Measurements from ENCODE around the gene ULK2. TPM values are rescaled to one million over a fixed set of nuclear protein-coding genes. Genes with fewer than 3 reads are reported as not detected.

The ULK2 gene
- total RNA-seq, 1 experiment from 2014 or later: 12.7 TPM

GRCh38 chr17:19737305-19738072 is 130.2 kb downstream of the ULK2 start:
- Histone ChIP-seq H3K4me1 (ENCODE audit: control insufficient read depth in 1 of 2, insufficient read depth in 2 of 2, low read length in 2 of 2) (no peaks in the 10 kb centered on the region), H3K9me2 (ENCODE audit: insufficient read depth) (no peaks in the 10 kb centered on the region), H3K9ac (ENCODE audit: low read length) (no peak overlapping the region), H3K27ac (ENCODE audit: low read depth, low read length) (no peak overlapping the region), H3K79me2 (ENCODE audit: insufficient read depth, low read length) (no peaks in the 10 kb centered on the region), H4K20me1 (ENCODE audit: insufficient read depth) (no peaks in the 10 kb centered on the region), H2AFZ (ENCODE audit: low read depth, low read length, poor library complexity, severe bottlenecking) (no peak overlapping the region), H3K9me3 (ENCODE audit: control insufficient read depth in 1 of 2, insufficient read depth in 1 of 2, low read depth in 1 of 2, low read length in 2 of 2) (no peaks in the 10 kb centered on the region), H3K27me3 (ENCODE audit: insufficient read depth, low read length) (no peaks in the 10 kb centered on the region), H3K36me3 (ENCODE audit: control insufficient read depth in 1 of 2, insufficient read depth in 2 of 2, low read length in 2 of 2) (no peaks in the 10 kb centered on the region), H3K4me3 (replicated peaks in 1 of 2; ENCODE audit: low read depth in 1 of 2, low read length in 2 of 2) (no peak overlapping the region), H3K4me2 (ENCODE audit: low read length) (no peak overlapping the region)
- ATAC-seq (no peak), DNase-seq (ENCODE audit: low read depth, low spot score) (no peak)
- BruUV-seq (replicated peaks): no TSS peak
- POLR2A ChIA-PET: no interaction called here
- TF ChIP-seq JUND (IDR thresholded peaks at IDR 0.05): no peak
- no peak for TF ChIP-seq ZBTB33 (IDR thresholded peaks at IDR 0.05; ENCODE audit: extremely low read depth, insufficient replicate concordance, low read length)
- no peak for TF ChIP-seq EZH2 (IDR thresholded peaks at IDR 0.05)
- intact Hi-C loops (cut with micrococcal nuclease): no loop called here
- CTCF ChIA-PET: no interaction called here
- RAD21 ChIA-PET (ENCODE audit: low non-redundant PET in 1 of 2, low total read pairs in 2 of 2, uncharacterized antibody in 2 of 2, unreplicated experiment in 2 of 2): no interaction called here

GRCh38 chr17:19736071-19736470 is 131.7 kb downstream of the ULK2 start:
- POLR2A ChIA-PET: no interaction called here
- Histone ChIP-seq H3K79me2 (ENCODE audit: insufficient read depth, low read length) (no peaks in the 10 kb centered on the region), H3K27ac (ENCODE audit: low read depth, low read length) (no peak overlapping the region), H3K9ac (ENCODE audit: low read length) (no peak overlapping the region), H3K9me2 (ENCODE audit: insufficient read depth) (no peaks in the 10 kb centered on the region), H3K4me1 (ENCODE audit: control insufficient read depth in 1 of 2, insufficient read depth in 2 of 2, low read length in 2 of 2) (no peaks in the 10 kb centered on the region), H3K36me3 (ENCODE audit: control insufficient read depth in 1 of 2, insufficient read depth in 2 of 2, low read length in 2 of 2) (no peaks in the 10 kb centered on the region), H3K27me3 (ENCODE audit: insufficient read depth, low read length) (no peaks in the 10 kb centered on the region), H3K4me2 (ENCODE audit: low read length) (no peak overlapping the region), H3K9me3 (ENCODE audit: control insufficient read depth in 1 of 2, insufficient read depth in 1 of 2, low read depth in 1 of 2, low read length in 2 of 2) (no peaks in the 10 kb centered on the region), H4K20me1 (ENCODE audit: insufficient read depth) (no peaks in the 10 kb centered on the region), H2AFZ (ENCODE audit: low read depth, low read length, poor library complexity, severe bottlenecking) (no peak overlapping the region), H3K4me3 (replicated peaks in 1 of 2; ENCODE audit: low read depth in 1 of 2, low read length in 2 of 2) (no peak overlapping the region)
- DNase-seq (ENCODE audit: low read depth, low spot score): no peak
- intact Hi-C loops (cut with micrococcal nuclease): no loop called here
- TF ChIP-seq TCF7L2 (IDR thresholded peaks at IDR 0.05; ENCODE audit: borderline replicate concordance, extremely low read depth, insufficient read depth, insufficient read length) (no peak), EGR1 (IDR thresholded peaks at IDR 0.05; ENCODE audit: low read depth) (no peak), YY1 (IDR thresholded peaks at IDR 0.05; ENCODE audit: extremely low read depth, insufficient replicate concordance, low read depth, low read length) (no peak), POLR2AphosphoS5 (IDR thresholded peaks at IDR 0.05; ENCODE audit: low read depth, low read length) (no peak)
- CTCF ChIA-PET: no interaction called here
- BruUV-seq (replicated peaks): no TSS peak
- RAD21 ChIA-PET (ENCODE audit: low non-redundant PET in 1 of 2, low total read pairs in 2 of 2, uncharacterized antibody in 2 of 2, unreplicated experiment in 2 of 2): no interaction called here
- no peak for ATAC-seq
